AG10803 (cell line): ENCODE results near the gene TMEM200B.
"Not testable (repeated sequence)": the region's sequence is repeated elsewhere in the genome, so short reads cannot be mapped to it uniquely, and the experiment has no call there.

Experiments used
- DNase-seq: peaks from one replicate; pipeline ENCODE4 v3.0.0; 2010; ENCODE audit warnings: low read depth
- H3K4me3 ChIP-seq: 2 replicates; pipeline ENCODE4 v1.5.1; 2011; ENCODE audit warnings: mild to moderate bottlenecking, low read length, control low read depth
- CTCF ChIP-seq: conservative IDR thresholded peaks from 2 replicates; pipeline ENCODE4 v1.5.1; 2011; ENCODE audit warnings: mild to moderate bottlenecking, low read length, control low read depth, inconsistent platforms

Gene TMEM200B

GRCh38 chr1:29152046-29152805, 28.5 kb upstream of the TMEM200B start:
- no peak overlapping the region for H3K4me3 ChIP-seq
- no peak for DNase-seq
- TF ChIP-seq CTCF, result no peak

- not testable (repeated sequence) for H3K4me3 ChIP-seq, DNase-seq
Observed at GRCh38 chr1:29150346-29150745, 26.6 kb upstream of the TMEM200B start.

GRCh38 chr1:29148656-29149491, 25.2 kb upstream of the TMEM200B start:
- no peak for TF ChIP-seq CTCF
- no peak overlapping the region for H3K4me3 ChIP-seq
- DNase-seq, result no peak

GRCh38 chr1:29145739-29146437, 22.2 kb upstream of the TMEM200B start:
- no peak for TF ChIP-seq CTCF
- H3K4me3 ChIP-seq, result no peak overlapping the region
- DNase-seq, result peak; percentile 89

- TF ChIP-seq CTCF, result no peak
- no peak overlapping the region for H3K4me3 ChIP-seq
Observed at GRCh38 chr1:29144178-29144577, 20.5 kb upstream of the TMEM200B start.

GRCh38 chr1:29142714-29143113, 19.0 kb upstream of the TMEM200B start:
- DNase-seq, result no peak

More at GRCh38 chr1:29144178-29144577, 20.5 kb upstream of the TMEM200B start:
- DNase-seq, result no peak

More at GRCh38 chr1:29142714-29143113, 19.0 kb upstream of the TMEM200B start:
- no peak overlapping the region for H3K4me3 ChIP-seq
- no peak for TF ChIP-seq CTCF
